ENCODE data around the gene ACSS1. TPM values are rescaled to one million over a fixed set of nuclear protein-coding genes. Genes with fewer than 3 reads are reported as not detected.

The ACSS1 gene
- total and polyA plus RNA-seq, 4 donors: 15.8 to 38.9 (median 26.9) TPM

- Histone ChIP-seq H3K4me1 (ENCODE audit: control insufficient read depth in 5 of 5, insufficient read depth in 5 of 5, low read length in 5 of 5) (peaks cover 0 to 12% (median 2%) of the 10 kb centered on the region in 5 donors), H3K27ac (ENCODE audit: low read depth in 1 of 2, low read length in 1 of 2) (no peak overlapping the region), H3K27me3 (ENCODE audit: control insufficient read depth in 3 of 3, insufficient read depth in 3 of 3, low read length in 2 of 3) (no peaks in the 10 kb centered on the region), H3K4me3 (no peak overlapping the region), H3K36me3 (ENCODE audit: control insufficient read depth in 4 of 4, insufficient read depth in 4 of 4, low read length in 4 of 4) (peaks cover 0 to 23% (median 10%) of the 10 kb centered on the region in 4 donors), H3K9ac (ENCODE audit: insufficient read depth in 1 of 2, low read length in 2 of 2) (no peak overlapping the region), H3K9me3 (ENCODE audit: control insufficient read depth in 4 of 4, insufficient read depth in 3 of 4, low read length in 3 of 4) (no peaks in the 10 kb centered on the region)
- 80 to 86% methylated on average over 4 of the region's 4 CpGs for WGBS, 2 donors
- peak in 1 of 3 donors; percentile 10 for DNase-seq
- no peak for ATAC-seq (ENCODE audit: insufficient read depth, low FRiP score)
- TF ChIP-seq CTCF (IDR thresholded peaks at IDR 0.05; ENCODE audit: control extremely low read depth, extremely low read depth): no peak
Measured at GRCh38 chr20:25025986-25026605, 31.8 kb downstream of the ACSS1 start.

GRCh38 chr20:25025091-25025861 is 32.7 kb downstream of the ACSS1 start:
- TF ChIP-seq CTCF (IDR thresholded peaks at IDR 0.05; ENCODE audit: control extremely low read depth, extremely low read depth): no peak
- Histone ChIP-seq H3K9ac (ENCODE audit: insufficient read depth in 1 of 2, low read length in 2 of 2) (no peak overlapping the region), H3K27me3 (ENCODE audit: control insufficient read depth in 3 of 3, insufficient read depth in 3 of 3, low read length in 2 of 3) (no peaks in the 10 kb centered on the region), H3K4me1 (ENCODE audit: control insufficient read depth in 5 of 5, insufficient read depth in 5 of 5, low read length in 5 of 5) (peaks cover 0 to 13% (median 2%) of the 10 kb centered on the region in 5 donors), H3K36me3 (ENCODE audit: control insufficient read depth in 4 of 4, insufficient read depth in 4 of 4, low read length in 4 of 4) (peaks cover 0 to 23% (median 8%) of the 10 kb centered on the region in 4 donors), H3K27ac (ENCODE audit: low read depth in 1 of 2, low read length in 1 of 2) (peak overlapping the region in 1 of 2 donors; percentile 2), H3K9me3 (ENCODE audit: control insufficient read depth in 4 of 4, insufficient read depth in 3 of 4, low read length in 3 of 4) (no peaks in the 10 kb centered on the region), H3K4me3 (no peak overlapping the region)
- DNase-seq (peak in 1 of 3 donors; percentile 7), ATAC-seq (ENCODE audit: insufficient read depth, low FRiP score) (no peak)
- 92 to 93% methylated on average over 14 of the region's 14 CpGs for WGBS, 2 donors

GRCh38 chr20:25024171-25024570 is 33.8 kb downstream of the ACSS1 start:
- Histone ChIP-seq H3K4me3 (no peak overlapping the region), H3K9ac (ENCODE audit: insufficient read depth in 1 of 2, low read length in 2 of 2) (no peak overlapping the region), H3K36me3 (ENCODE audit: control insufficient read depth in 4 of 4, insufficient read depth in 4 of 4, low read length in 4 of 4) (peaks cover 0 to 30% (median 9%) of the 10 kb centered on the region in 4 donors), H3K27ac (ENCODE audit: low read depth in 1 of 2, low read length in 1 of 2) (no peak overlapping the region), H3K27me3 (ENCODE audit: control insufficient read depth in 3 of 3, insufficient read depth in 3 of 3, low read length in 2 of 3) (no peaks in the 10 kb centered on the region), H3K9me3 (ENCODE audit: control insufficient read depth in 4 of 4, insufficient read depth in 3 of 4, low read length in 3 of 4) (no peaks in the 10 kb centered on the region), H3K4me1 (ENCODE audit: control insufficient read depth in 5 of 5, insufficient read depth in 5 of 5, low read length in 5 of 5) (peaks cover 0 to 17% (median 2%) of the 10 kb centered on the region in 5 donors)
- 93 to 97% methylated on average over 4 of the region's 4 CpGs for WGBS, 2 donors
- no peak for TF ChIP-seq CTCF (IDR thresholded peaks at IDR 0.05; ENCODE audit: control extremely low read depth, extremely low read depth)
- DNase-seq: peak in 1 of 3 donors; percentile 1
- no peak for ATAC-seq (ENCODE audit: insufficient read depth, low FRiP score)

Measured in lung (tissue), 12 donors.